ENCODE measurements around the gene PDE1C. TPM values are rescaled to one million over a fixed set of nuclear protein-coding genes. Genes with fewer than 3 reads are reported as not detected.

PDE1C gene
- total and polyA plus RNA-seq, 9 donors = 3.8 to 8.7 (median 4.5) TPM

GRCh38 chr7:32047075-32047474 lies 23.1 kb downstream of the PDE1C start:
- no peaks in the 10 kb centered on the region for H3K36me3 ChIP-seq (ENCODE audit: control insufficient read depth, insufficient read depth, low read length)
- H3K9me3 ChIP-seq (replicated peaks; ENCODE audit: control insufficient read depth, low read depth, low read length) = no peaks in the 10 kb centered on the region
- WGBS (ENCODE audit: insufficient coverage) = no CpG with 5 or more reads among the region's 3 CpGs
- H3K4me1 ChIP-seq (ENCODE audit: control insufficient read depth, insufficient read depth, low read length) = no peaks in the 10 kb centered on the region
- no peak for DNase-seq
- no peak overlapping the region for H3K4me3 ChIP-seq (ENCODE audit: low read length)
- H3K27me3 ChIP-seq (ENCODE audit: control insufficient read depth, insufficient read depth, low read length) = no peaks in the 10 kb centered on the region
- H3K27ac ChIP-seq (ENCODE audit: low read length) = no peak overlapping the region

- Histone ChIP-seq H3K36me3 (ENCODE audit: control insufficient read depth, insufficient read depth, low read length) (no peaks in the 10 kb centered on the region), H3K27ac (ENCODE audit: low read length) (no peak overlapping the region), H3K4me3 (ENCODE audit: low read length) (no peak overlapping the region), H3K4me1 (ENCODE audit: control insufficient read depth, insufficient read depth, low read length) (no peaks in the 10 kb centered on the region), H3K9me3 (replicated peaks; ENCODE audit: control insufficient read depth, low read depth, low read length) (no peaks in the 10 kb centered on the region), H3K27me3 (ENCODE audit: control insufficient read depth, insufficient read depth, low read length) (no peaks in the 10 kb centered on the region)
- no peak for DNase-seq
Measured at GRCh38 chr7:32045228-32045627, 25.0 kb downstream of the PDE1C start.

- no peaks in the 10 kb centered on the region for H3K4me1 ChIP-seq (ENCODE audit: control insufficient read depth, insufficient read depth, low read length)
- WGBS (ENCODE audit: insufficient coverage) = no CpG with 5 or more reads among the region's 3 CpGs
- DNase-seq = no peak
Measured at GRCh38 chr7:32044739-32045138, 25.5 kb downstream of the PDE1C start.

GRCh38 chr7:32043688-32044087 lies 26.5 kb downstream of the PDE1C start:
- no peaks in the 10 kb centered on the region for H3K27me3 ChIP-seq (ENCODE audit: control insufficient read depth, insufficient read depth, low read length)
- H3K4me1 ChIP-seq (ENCODE audit: control insufficient read depth, insufficient read depth, low read length) = no peaks in the 10 kb centered on the region
- H3K36me3 ChIP-seq (ENCODE audit: control insufficient read depth, insufficient read depth, low read length) = no peaks in the 10 kb centered on the region
- DNase-seq = no peak
- H3K4me3 ChIP-seq (ENCODE audit: low read length) = no peak overlapping the region
- no peaks in the 10 kb centered on the region for H3K9me3 ChIP-seq (replicated peaks; ENCODE audit: control insufficient read depth, low read depth, low read length)
- no CpG with 5 or more reads among the region's 3 CpGs for WGBS (ENCODE audit: insufficient coverage)
- H3K27ac ChIP-seq (ENCODE audit: low read length) = no peak overlapping the region

More at GRCh38 chr7:32044739-32045138, 25.5 kb downstream of the PDE1C start:
- Histone ChIP-seq H3K27me3 (ENCODE audit: control insufficient read depth, insufficient read depth, low read length) (no peaks in the 10 kb centered on the region), H3K4me3 (ENCODE audit: low read length) (no peak overlapping the region), H3K9me3 (replicated peaks; ENCODE audit: control insufficient read depth, low read depth, low read length) (no peaks in the 10 kb centered on the region), H3K27ac (ENCODE audit: low read length) (no peak overlapping the region), H3K36me3 (ENCODE audit: control insufficient read depth, insufficient read depth, low read length) (no peaks in the 10 kb centered on the region)

DNA sequence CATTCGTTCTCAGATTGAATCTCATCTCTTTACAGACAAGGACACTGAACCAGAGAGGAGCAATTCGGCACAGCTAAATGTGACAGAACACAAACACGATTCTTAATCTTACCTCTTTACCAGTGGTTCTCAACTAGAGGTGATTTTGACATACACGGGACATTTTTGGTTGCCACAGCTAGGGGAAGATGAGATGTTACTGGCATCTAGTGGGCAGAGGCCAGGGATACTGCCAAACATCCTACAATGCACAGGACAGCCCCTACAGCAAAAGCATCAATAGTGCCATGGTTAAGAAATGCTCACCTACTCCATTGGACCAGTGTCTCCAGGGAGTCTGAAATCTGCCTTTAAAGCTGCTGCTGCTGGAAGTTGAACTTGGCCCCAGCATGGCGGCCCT lies 27.3 kb downstream of the PDE1C start:
- no peaks in the 10 kb centered on the region for H3K9me3 ChIP-seq (replicated peaks; ENCODE audit: control insufficient read depth, low read depth, low read length)
- DNase-seq = no peak
- no peak overlapping the region for H3K27ac ChIP-seq (ENCODE audit: low read length)
- no peaks in the 10 kb centered on the region for H3K36me3 ChIP-seq (ENCODE audit: control insufficient read depth, insufficient read depth, low read length)
- H3K4me3 ChIP-seq (ENCODE audit: low read length) = no peak overlapping the region
- no peaks in the 10 kb centered on the region for H3K27me3 ChIP-seq (ENCODE audit: control insufficient read depth, insufficient read depth, low read length)
- no peaks in the 10 kb centered on the region for H3K4me1 ChIP-seq (ENCODE audit: control insufficient read depth, insufficient read depth, low read length)
- 93% methylated on average over 3 of the region's 5 CpGs for WGBS (ENCODE audit: insufficient coverage)

- H3K4me1 ChIP-seq (ENCODE audit: control insufficient read depth, insufficient read depth, low read length) = no peaks in the 10 kb centered on the region
- no CpG with 5 or more reads among the region's 6 CpGs for WGBS (ENCODE audit: insufficient coverage)
- no peaks in the 10 kb centered on the region for H3K27me3 ChIP-seq (ENCODE audit: control insufficient read depth, insufficient read depth, low read length)
- H3K4me3 ChIP-seq (ENCODE audit: low read length) = no peak overlapping the region
- H3K27ac ChIP-seq (ENCODE audit: low read length) = no peak overlapping the region
- H3K9me3 ChIP-seq (replicated peaks; ENCODE audit: control insufficient read depth, low read depth, low read length) = no peaks in the 10 kb centered on the region
- no peak for DNase-seq
- no peaks in the 10 kb centered on the region for H3K36me3 ChIP-seq (ENCODE audit: control insufficient read depth, insufficient read depth, low read length)
Measured at GRCh38 chr7:32039000-32039756, 31.0 kb downstream of the PDE1C start.

- H3K4me1 ChIP-seq (ENCODE audit: control insufficient read depth, insufficient read depth, low read length) = no peaks in the 10 kb centered on the region
- H3K4me3 ChIP-seq (ENCODE audit: low read length) = no peak overlapping the region
- no peaks in the 10 kb centered on the region for H3K9me3 ChIP-seq (replicated peaks; ENCODE audit: control insufficient read depth, low read depth, low read length)
- no peak for DNase-seq
- no peak overlapping the region for H3K27ac ChIP-seq (ENCODE audit: low read length)
- H3K27me3 ChIP-seq (ENCODE audit: control insufficient read depth, insufficient read depth, low read length) = no peaks in the 10 kb centered on the region
- no peaks in the 10 kb centered on the region for H3K36me3 ChIP-seq (ENCODE audit: control insufficient read depth, insufficient read depth, low read length)
Measured at GRCh38 chr7:32037650-32038198, 32.5 kb downstream of the PDE1C start.

DNA sequence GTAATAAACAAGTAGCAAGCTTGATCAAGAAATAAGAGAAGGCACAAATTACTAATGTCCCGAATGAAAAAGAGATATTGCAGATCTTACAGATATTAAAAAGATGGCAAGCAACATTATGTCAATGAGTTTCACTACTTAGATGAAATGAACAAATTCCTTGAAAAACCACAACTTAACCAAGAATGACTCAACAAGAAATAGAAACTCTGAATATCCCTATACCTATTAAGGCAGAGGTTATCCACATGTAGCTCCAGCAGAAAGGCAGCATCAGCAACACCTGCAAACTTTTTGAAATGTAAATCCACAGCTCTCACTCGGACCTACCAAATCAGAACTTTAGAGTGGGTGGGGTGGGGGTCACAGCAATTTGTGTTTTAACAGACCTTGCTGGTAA lies 33.6 kb downstream of the PDE1C start:
- no peaks in the 10 kb centered on the region for H3K4me1 ChIP-seq (ENCODE audit: control insufficient read depth, insufficient read depth, low read length)
- no peaks in the 10 kb centered on the region for H3K27me3 ChIP-seq (ENCODE audit: control insufficient read depth, insufficient read depth, low read length)

DNA sequence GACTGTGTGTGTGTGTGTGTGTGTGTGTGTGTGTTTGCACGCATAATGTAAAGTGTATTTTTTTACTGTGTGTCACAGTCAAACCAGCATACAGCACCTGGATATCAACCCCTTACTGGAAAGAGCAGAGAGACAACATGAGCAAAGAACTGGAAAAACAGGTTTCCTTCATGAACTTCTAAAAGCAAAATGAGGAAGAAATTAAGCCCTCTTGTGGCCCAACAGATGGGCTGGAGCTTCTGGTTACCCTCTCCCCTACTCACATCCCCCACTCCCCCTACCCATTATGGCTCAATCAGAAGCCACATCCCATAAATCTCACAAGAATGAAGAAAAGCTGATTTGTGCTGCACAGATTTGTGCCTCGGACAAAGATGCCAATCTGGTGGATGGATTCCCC lies 36.2 kb downstream of the PDE1C start:
- Histone ChIP-seq H3K4me1 (ENCODE audit: control insufficient read depth, insufficient read depth, low read length) (no peaks in the 10 kb centered on the region), H3K4me3 (ENCODE audit: low read length) (no peak overlapping the region), H3K27me3 (ENCODE audit: control insufficient read depth, insufficient read depth, low read length) (no peaks in the 10 kb centered on the region), H3K27ac (ENCODE audit: low read length) (no peak overlapping the region), H3K9me3 (replicated peaks; ENCODE audit: control insufficient read depth, low read depth, low read length) (no peaks in the 10 kb centered on the region), H3K36me3 (ENCODE audit: control insufficient read depth, insufficient read depth, low read length) (no peaks in the 10 kb centered on the region)
- 57% methylated on average over 1 of the region's 2 CpGs for WGBS (ENCODE audit: insufficient coverage)
- no peak for DNase-seq

More for the DNA sequence above, 33.6 kb downstream of the PDE1C start:
- no peaks in the 10 kb centered on the region for H3K36me3 ChIP-seq (ENCODE audit: control insufficient read depth, insufficient read depth, low read length)
- no peak for DNase-seq
- no peak overlapping the region for H3K27ac ChIP-seq (ENCODE audit: low read length)
- WGBS (ENCODE audit: insufficient coverage) = no CpG with 5 or more reads among the region's 2 CpGs
- H3K4me3 ChIP-seq (ENCODE audit: low read length) = no peak overlapping the region
- no peaks in the 10 kb centered on the region for H3K9me3 ChIP-seq (replicated peaks; ENCODE audit: control insufficient read depth, low read depth, low read length)

DNA sequence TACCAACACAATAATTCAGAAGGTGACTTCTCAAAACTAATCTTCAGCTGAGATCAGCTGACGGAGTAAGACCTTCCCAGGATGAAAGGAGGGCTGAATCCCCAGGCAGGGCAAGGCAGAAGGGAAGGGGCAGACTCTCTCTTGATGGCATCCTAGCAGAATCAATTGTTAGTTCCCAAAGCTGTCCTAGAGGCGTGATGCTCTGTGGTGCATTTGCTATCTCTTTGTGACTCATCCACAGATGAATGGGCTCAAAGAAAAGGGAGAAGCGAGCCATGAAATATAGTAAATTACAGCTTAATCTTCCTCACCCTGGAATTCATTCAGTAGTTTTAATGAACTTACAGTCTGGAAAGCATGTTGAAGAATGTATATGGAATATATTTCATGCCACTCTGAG lies 37.2 kb downstream of the PDE1C start:
- H3K4me3 ChIP-seq (ENCODE audit: low read length) = no peak overlapping the region
- H3K36me3 ChIP-seq (ENCODE audit: control insufficient read depth, insufficient read depth, low read length) = no peaks in the 10 kb centered on the region
- no peak for DNase-seq
- H3K27me3 ChIP-seq (ENCODE audit: control insufficient read depth, insufficient read depth, low read length) = no peaks in the 10 kb centered on the region
- WGBS (ENCODE audit: insufficient coverage) = 60% methylated on average over 1 of the region's 3 CpGs
- H3K4me1 ChIP-seq (ENCODE audit: control insufficient read depth, insufficient read depth, low read length) = no peaks in the 10 kb centered on the region
- H3K9me3 ChIP-seq (replicated peaks; ENCODE audit: control insufficient read depth, low read depth, low read length) = no peaks in the 10 kb centered on the region
- H3K27ac ChIP-seq (ENCODE audit: low read length) = no peak overlapping the region

- H3K27me3 ChIP-seq (ENCODE audit: control insufficient read depth, insufficient read depth, low read length) = no peaks in the 10 kb centered on the region
- H3K36me3 ChIP-seq (ENCODE audit: control insufficient read depth, insufficient read depth, low read length) = no peaks in the 10 kb centered on the region
- no peak for DNase-seq
- WGBS (ENCODE audit: insufficient coverage) = 73% methylated on average over 2 of the region's 4 CpGs
- H3K4me1 ChIP-seq (ENCODE audit: control insufficient read depth, insufficient read depth, low read length) = no peaks in the 10 kb centered on the region
- H3K27ac ChIP-seq (ENCODE audit: low read length) = no peak overlapping the region
- H3K9me3 ChIP-seq (replicated peaks; ENCODE audit: control insufficient read depth, low read depth, low read length) = no peaks in the 10 kb centered on the region
- no peak overlapping the region for H3K4me3 ChIP-seq (ENCODE audit: low read length)
Measured at GRCh38 chr7:32032211-32032610, 38.0 kb downstream of the PDE1C start.

Data from muscle of leg (tissue), 11 donors.